HG03039 (cell line): ENCODE results near the gene TRABD2B.

ENCODE experiments used
- ATAC-seq: cut with Tn5 transposase; IDR thresholded peaks from one replicate; pipeline ENCODE4 v1.9.1; 2021; ENCODE audit warnings: mild to moderate bottlenecking, moderate library complexity; ENCODE audit not compliant: unreplicated experiment

Gene TRABD2B

GRCh38 chr1:47810964-47811682 is 186.1 kb downstream of the TRABD2B start:
- ATAC-seq, result no peak

- no peak for ATAC-seq
These were observed 187.7 kb downstream of the TRABD2B start for GRCh38 chr1:47809301-47810084.

- no peak for ATAC-seq
These were observed 188.6 kb downstream of the TRABD2B start for GRCh38 chr1:47808612-47809011.

- ATAC-seq, result no peak
These were observed 191.2 kb downstream of the TRABD2B start for GRCh38 chr1:47805921-47806361.

GRCh38 chr1:47805018-47805417 is 192.2 kb downstream of the TRABD2B start:
- no peak for ATAC-seq

GRCh38 chr1:47803815-47804501 is 193.2 kb downstream of the TRABD2B start:
- ATAC-seq, result no peak

GRCh38 chr1:47797575-47797974 is 199.6 kb downstream of the TRABD2B start:
- no peak for ATAC-seq

- no peak for ATAC-seq
These were observed 200.6 kb downstream of the TRABD2B start for GRCh38 chr1:47796626-47797025.

- ATAC-seq, result no peak
These were observed 202.1 kb downstream of the TRABD2B start for GRCh38 chr1:47795102-47795501.

- no peak for ATAC-seq
These were observed 202.7 kb downstream of the TRABD2B start for GRCh38 chr1:47794530-47794929.

GRCh38 chr1:47794081-47794480 is 203.1 kb downstream of the TRABD2B start:
- no peak for ATAC-seq

GRCh38 chr1:47793563-47793962 is 203.6 kb downstream of the TRABD2B start:
- ATAC-seq, result no peak

- ATAC-seq, result no peak
These were observed 204.4 kb downstream of the TRABD2B start for GRCh38 chr1:47792779-47793178.

GRCh38 chr1:47791879-47792608 is 205.1 kb downstream of the TRABD2B start:
- no peak for ATAC-seq

GRCh38 chr1:47788761-47789160 is 208.4 kb downstream of the TRABD2B start:
- no peak for ATAC-seq

- no peak for ATAC-seq
These were observed 209.6 kb downstream of the TRABD2B start for GRCh38 chr1:47787560-47787959.

- ATAC-seq, result no peak
These were observed 210.9 kb downstream of the TRABD2B start for GRCh38 chr1:47786316-47786715.

- no peak for ATAC-seq
These were observed 211.5 kb downstream of the TRABD2B start for GRCh38 chr1:47785561-47786271.

- no peak for ATAC-seq
These were observed 212.1 kb downstream of the TRABD2B start for GRCh38 chr1:47785118-47785517.

GRCh38 chr1:47784497-47784822 is 212.7 kb downstream of the TRABD2B start:
- no peak for ATAC-seq
